HG03064 (cell line): ENCODE data around the gene LPGAT1.
A peak's percentile ranks its signal among the peaks of the same experiment; 100 is the strongest.
"Not testable (repeated sequence)": the region's sequence is repeated elsewhere in the genome, so short reads cannot be mapped to it uniquely, and the experiment has no call there.

ENCODE experiments used
- ATAC-seq: cut with Tn5 transposase; IDR thresholded peaks from one replicate; pipeline ENCODE4 v1.9.1; 2021; ENCODE audit warnings: low read depth; ENCODE audit not compliant: unreplicated experiment

The LPGAT1 gene

GRCh38 chr1:211710566-211711314, 119.8 kb downstream of the LPGAT1 start:
- no peak for ATAC-seq

DNA sequence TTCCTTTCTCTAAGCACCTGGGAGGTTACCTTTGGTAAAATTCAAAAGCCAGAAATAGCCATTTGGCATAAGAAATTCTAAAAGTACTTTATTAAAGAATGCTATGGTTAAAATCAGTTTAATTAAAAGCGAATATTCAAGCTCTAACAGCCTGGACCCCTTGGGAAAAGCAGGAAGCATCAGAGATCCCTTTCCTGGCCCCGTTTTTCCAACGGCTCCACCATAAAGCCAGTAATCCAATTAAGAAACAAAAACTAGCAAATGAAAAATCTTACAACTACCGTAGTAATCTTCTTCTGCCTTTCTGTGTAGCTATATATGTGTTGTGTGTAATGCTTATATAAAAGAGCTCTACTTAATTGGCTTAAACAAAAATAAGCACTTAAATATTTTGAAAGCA, 121.6 kb downstream of the LPGAT1 start:
- ATAC-seq = no peak

GRCh38 chr1:211708006-211708405, 122.6 kb downstream of the LPGAT1 start:
- ATAC-seq = no peak

DNA sequence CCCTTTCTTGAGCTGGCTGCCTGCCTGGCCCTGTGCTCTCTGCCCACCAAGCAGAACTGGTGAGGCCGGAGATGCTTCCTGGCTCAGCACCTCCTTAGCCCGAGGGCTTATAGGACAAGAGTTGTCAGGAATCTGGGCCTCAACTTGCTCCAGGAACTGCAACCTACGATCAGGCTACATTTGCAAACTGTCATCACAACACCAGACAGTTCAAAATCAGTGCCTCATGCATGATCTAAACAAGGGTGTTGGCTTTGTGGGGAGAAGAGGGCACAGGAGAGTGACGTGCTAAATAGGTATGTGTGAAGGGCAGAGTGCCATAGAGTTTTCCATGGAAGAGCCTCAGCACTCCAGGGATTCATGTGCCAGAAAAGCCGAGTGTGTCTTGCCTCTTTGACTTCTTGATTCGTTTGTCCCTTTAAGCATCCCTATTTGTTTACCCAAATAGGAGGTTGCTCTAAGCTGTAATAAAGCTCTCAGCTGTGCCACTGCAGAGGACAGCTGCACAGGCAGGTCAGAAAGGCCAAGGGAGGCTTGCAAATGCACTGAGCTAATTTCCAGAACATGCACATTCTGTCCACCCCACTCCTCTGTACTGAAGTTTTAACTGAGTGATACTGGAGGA, 125.0 kb downstream of the LPGAT1 start:
- ATAC-seq = no peak

DNA sequence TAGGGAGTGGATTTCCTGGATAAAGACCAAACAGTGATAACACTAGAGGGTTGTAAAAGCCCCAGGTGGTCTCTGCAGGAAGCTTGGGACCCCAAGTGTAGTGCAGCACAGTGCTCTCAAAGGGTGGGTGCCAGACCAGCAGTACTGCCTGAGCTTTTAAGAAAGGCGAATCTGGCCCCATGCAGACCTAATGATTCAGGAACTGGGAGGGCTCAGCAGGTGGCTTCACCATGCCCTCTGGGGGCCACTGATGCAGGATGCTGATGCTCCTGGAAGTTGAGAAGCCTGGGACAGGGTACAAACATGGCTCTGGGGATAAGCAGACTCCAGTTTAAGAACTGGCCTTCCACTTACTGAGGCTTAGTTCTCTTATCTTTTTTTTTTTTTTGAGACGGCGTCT, 126.0 kb downstream of the LPGAT1 start:
- no peak for ATAC-seq

- ATAC-seq = no peak
Measured at GRCh38 chr1:211703812-211704537, 126.6 kb downstream of the LPGAT1 start.

GRCh38 chr1:211701733-211702132, 128.8 kb downstream of the LPGAT1 start:
- ATAC-seq = no peak

DNA sequence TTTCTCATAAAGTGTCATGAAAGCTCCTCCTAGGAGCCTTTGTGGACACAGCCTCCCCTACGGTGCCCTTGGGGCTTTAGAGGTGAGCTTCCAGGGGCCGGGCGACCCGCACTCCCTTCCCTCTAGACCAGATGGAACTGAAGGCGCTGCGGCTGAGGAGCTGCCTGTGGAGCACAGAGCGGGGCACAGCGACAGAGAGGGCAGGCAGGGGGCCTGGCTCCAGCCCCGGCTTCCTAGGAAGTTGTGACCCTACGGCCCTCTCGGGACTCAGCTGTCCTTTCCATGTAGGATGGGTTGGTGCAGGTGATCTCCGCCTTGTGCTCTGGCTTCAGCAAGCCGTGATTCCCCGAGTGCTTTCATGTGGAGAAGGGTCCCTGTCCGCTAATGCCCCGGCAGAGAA, 131.5 kb downstream of the LPGAT1 start:
- ATAC-seq = no peak

DNA sequence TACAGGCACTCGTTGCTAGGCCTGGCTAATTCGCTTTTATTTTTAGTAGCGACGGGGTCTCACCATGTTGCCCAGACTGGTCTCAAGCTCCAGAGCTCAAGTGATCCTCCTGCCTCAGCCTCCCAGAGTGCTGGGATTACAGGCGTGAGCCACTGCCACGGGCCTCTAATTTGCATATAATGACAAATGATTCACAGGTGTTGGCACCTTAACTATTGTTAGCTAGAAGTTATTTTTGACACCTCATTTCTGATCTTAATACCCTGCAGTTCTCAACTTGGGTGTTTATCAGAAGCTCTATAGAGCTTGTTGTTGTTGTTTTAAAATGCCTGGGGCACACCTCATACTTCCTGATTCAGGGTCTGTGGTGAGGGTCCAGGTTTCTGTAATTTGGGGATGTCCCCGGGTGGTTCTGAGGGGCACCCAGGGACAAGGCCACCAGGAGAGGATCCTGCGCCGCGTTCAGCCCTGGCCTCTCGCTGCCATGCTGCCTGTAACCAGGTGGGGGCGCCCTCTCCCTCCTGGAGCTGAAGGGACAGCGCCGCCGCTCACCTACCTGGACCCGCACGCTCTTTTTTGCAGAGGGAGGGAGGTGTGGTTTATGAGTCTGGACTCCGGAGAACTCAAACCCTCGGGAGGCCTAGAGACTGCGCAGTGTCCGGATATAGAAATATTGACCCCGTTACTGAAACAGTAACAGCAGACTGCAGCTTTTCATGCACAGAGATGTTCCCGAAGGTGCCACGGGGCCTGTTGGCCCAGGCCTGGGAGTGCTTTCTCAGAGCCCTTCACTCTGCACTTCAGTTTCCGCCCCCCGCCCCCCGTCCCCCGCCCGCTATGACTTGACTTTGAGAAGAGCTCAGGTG, 132.2 kb downstream of the LPGAT1 start:
- ATAC-seq = peak; percentile 44

- ATAC-seq = peak; percentile 79
Measured at GRCh38 chr1:211697356-211697755, 133.2 kb downstream of the LPGAT1 start.

DNA sequence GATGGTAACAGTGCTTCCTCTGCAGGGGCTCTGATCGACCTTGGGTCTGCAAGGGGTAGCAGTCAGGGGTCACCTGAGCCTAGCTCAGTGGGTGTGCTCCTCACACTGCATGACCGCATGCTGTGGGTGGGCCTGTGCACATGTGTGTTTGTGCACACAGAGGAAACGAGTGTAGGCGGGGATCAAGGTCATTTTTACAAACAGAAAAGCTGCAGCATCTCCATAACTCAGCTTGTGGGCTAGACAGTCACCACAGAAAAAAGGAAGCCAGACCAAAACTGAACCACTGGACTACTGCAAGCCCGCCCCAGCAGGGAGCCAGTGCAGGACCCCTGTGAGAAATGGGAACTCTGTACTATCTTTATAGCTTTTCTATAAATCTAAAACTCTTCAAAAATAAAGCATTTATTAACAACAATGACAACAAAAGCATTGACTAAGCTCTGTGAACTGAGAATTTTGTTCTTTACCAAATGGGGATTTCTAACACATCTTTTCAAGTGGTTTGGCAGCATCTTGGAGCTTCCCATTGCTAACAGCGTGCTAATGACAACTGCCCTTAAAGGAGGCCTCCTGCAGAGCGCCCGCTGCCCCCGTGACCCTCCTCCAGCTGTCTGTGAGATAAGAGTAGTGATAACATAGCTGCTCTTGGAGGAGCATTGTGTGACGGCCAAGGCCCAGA, 135.3 kb downstream of the LPGAT1 start:
- peak; percentile 30 for ATAC-seq

DNA sequence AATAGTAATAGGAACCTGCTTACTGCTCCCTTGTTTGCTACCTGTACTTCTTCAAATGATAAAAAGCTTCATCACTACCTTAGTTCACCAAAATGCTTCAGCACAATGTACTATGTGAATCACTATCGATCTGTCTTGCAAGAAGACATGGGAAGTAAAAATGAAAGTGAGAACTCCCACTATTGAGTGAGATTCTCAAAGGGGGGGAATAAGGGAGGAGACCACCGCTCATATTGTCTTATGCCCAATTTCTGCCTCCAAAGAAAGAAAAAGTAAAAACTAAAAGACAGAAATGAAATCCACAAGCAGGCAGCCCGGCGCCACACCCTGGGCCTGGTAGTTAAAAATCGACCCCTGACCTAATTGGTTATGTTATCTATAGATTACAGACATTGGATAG, 136.7 kb downstream of the LPGAT1 start:
- ATAC-seq = not testable (repeated sequence)
